ENCODE data around the gene GLS. TPM values are rescaled to one million over a fixed set of nuclear protein-coding genes. Genes with fewer than 3 reads are reported as not detected.
"Not testable (repeated sequence)": the region's sequence is repeated elsewhere in the genome, so short reads cannot be mapped to it uniquely, and the experiment has no call there.

Gene GLS
- total RNA-seq, 1 donor from 2014 or later, result 116 TPM

DNA sequence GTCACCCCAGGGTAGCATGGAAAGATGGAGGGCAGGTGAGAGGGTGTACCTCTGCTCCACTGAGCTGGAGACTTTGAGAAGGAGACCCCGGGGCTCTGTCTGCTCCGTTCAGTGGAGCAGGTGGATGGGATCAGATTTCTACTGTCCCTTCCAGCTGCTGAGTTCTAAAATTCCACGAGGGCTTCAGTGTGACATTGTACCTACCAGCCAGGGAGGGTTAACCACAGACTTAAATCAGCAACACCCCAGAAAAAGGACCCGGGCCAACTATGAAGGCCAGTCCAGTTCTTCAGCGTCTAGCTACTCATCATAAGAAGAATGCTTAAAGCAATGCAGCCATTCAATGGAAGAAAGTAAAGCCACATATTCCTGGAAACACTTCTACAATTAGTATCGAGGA lies 109.5 kb downstream of the GLS start:
- Mint-ChIP-seq H3K9me3 (ENCODE audit: low read depth) (no peaks in the 10 kb centered on the region), H3K27me3 (no peaks in the 10 kb centered on the region), H3K4me1 (ENCODE audit: low read depth) (peaks cover 1% of the 10 kb centered on the region), H3K4me3 (ENCODE audit: low read depth) (no peak overlapping the region), H3K27ac (no peak overlapping the region), H3K36me3 (ENCODE audit: insufficient read depth) (peaks cover 59% of the 10 kb centered on the region)
- TF ChIP-seq, protein P1, sequence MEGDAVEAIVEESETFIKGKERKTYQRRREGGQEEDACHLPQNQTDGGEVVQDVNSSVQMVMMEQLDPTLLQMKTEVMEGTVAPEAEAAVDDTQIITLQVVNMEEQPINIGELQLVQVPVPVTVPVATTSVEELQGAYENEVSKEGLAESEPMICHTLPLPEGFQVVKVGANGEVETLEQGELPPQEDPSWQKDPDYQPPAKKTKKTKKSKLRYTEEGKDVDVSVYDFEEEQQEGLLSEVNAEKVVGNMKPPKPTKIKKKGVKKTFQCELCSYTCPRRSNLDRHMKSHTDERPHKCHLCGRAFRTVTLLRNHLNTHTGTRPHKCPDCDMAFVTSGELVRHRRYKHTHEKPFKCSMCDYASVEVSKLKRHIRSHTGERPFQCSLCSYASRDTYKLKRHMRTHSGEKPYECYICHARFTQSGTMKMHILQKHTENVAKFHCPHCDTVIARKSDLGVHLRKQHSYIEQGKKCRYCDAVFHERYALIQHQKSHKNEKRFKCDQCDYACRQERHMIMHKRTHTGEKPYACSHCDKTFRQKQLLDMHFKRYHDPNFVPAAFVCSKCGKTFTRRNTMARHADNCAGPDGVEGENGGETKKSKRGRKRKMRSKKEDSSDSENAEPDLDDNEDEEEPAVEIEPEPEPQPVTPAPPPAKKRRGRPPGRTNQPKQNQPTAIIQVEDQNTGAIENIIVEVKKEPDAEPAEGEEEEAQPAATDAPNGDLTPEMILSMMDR (IDR thresholded peaks at IDR 0.05; ENCODE audit: unreplicated experiment), result no peak
- DNase-seq (ENCODE audit: low spot score, unreplicated experiment), result no peak

DNA sequence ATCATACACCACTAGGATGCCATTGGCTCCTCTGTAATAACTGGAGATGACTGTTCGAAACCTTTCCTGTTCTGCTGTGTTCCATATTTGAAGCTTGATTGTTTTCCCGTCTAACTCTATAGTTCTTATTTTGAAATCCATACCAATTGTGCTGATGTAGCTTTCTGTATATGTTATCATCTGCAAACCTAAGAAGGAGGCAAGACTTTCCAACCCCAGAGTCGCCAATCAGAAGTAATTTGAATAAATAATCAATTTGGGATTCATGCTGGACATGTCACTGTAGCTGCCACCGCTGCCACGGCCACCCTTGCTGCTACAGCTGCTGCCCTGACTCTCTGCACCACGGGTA lies 112.6 kb downstream of the GLS start:
- TF ChIP-seq, protein P1 (IDR thresholded peaks at IDR 0.05; ENCODE audit: unreplicated experiment), result no peak
- no peak for DNase-seq (ENCODE audit: low spot score, unreplicated experiment)
- Mint-ChIP-seq H3K4me3 (ENCODE audit: low read depth) (no peak overlapping the region), H3K27me3 (no peaks in the 10 kb centered on the region), H3K4me1 (ENCODE audit: low read depth) (peaks cover 1% of the 10 kb centered on the region), H3K27ac (peak overlapping the region; percentile 5), H3K36me3 (ENCODE audit: insufficient read depth) (peaks cover 63% of the 10 kb centered on the region), H3K9me3 (ENCODE audit: low read depth) (no peaks in the 10 kb centered on the region)

- Mint-ChIP-seq H3K4me3 (ENCODE audit: low read depth) (no peak overlapping the region), H3K9me3 (ENCODE audit: low read depth) (no peaks in the 10 kb centered on the region), H3K27ac (peak overlapping the region; percentile 71), H3K36me3 (ENCODE audit: insufficient read depth) (peaks cover 63% of the 10 kb centered on the region), H3K4me1 (ENCODE audit: low read depth) (peaks cover 2% of the 10 kb centered on the region), H3K27me3 (no peaks in the 10 kb centered on the region)
- TF ChIP-seq, protein P1 (IDR thresholded peaks at IDR 0.05; ENCODE audit: unreplicated experiment), result no peak
- no peak for DNase-seq (ENCODE audit: low spot score, unreplicated experiment)
These were observed 113.5 kb downstream of the GLS start for GRCh38 chr2:190994148-190994547.

DNA sequence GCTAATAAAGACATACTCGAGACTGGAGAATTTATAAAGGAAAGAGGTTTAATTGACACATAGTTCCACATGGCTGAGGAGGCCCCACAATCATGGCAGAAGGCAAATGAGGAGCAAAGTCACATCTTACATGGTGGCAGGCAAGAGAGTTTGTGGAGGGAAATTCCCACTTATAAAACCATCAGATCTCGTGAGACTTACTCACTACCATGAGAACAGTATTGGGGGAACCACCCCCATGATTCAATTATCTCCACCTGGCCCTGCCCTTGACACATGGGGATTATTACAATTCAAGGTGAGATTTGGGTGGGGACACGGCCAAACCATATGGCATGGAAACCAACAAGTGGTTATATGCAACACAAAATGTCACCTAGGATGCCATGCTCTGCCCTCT lies 114.7 kb downstream of the GLS start:
- not testable (repeated sequence) for H3K27me3 Mint-ChIP-seq; H3K4me1 Mint-ChIP-seq (ENCODE audit: low read depth); H3K4me3 Mint-ChIP-seq (ENCODE audit: low read depth); H3K9me3 Mint-ChIP-seq (ENCODE audit: low read depth); DNase-seq (ENCODE audit: low spot score, unreplicated experiment)
- Mint-ChIP-seq H3K36me3 (ENCODE audit: insufficient read depth) (peaks cover 66% of the 10 kb centered on the region), H3K27ac (peak overlapping the region; percentile 27)

DNA sequence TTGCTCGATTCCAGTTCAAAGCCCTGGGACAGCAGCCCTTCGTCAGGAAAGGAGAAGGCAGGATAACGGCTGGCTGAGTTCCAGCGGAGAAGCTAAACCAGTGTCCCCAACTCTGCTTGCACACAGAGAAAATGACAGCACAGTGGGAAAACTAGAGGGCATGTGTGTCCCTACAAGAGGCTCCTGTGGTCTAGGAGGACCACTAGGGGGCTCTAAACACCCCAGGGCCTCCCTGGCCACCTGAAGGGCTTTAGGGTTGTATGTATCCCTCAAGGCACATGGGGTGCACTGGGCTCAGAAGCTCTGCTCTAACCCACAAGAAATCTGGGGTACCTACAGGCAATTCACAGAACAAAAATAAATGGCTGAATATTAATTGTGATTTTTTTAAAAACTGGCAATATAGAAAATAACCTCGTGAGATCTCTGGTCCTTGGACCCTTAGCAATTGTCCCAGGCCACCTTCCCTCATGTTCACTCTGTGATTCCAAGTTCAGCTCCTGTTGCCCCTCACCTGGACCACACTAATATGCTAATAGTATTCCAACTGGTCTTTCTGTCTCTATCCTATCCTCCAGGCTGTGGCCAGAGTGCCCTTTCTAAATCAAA lies 115.8 kb downstream of the GLS start:
- H3K4me1 Mint-ChIP-seq (ENCODE audit: low read depth), result peaks cover 11% of the 10 kb centered on the region
- peaks cover 64% of the 10 kb centered on the region for H3K36me3 Mint-ChIP-seq (ENCODE audit: insufficient read depth)
- no peaks in the 10 kb centered on the region for H3K9me3 Mint-ChIP-seq (ENCODE audit: low read depth)
- no peak for DNase-seq (ENCODE audit: low spot score, unreplicated experiment)
- no peak overlapping the region for H3K4me3 Mint-ChIP-seq (ENCODE audit: low read depth)
- TF ChIP-seq, protein P1 (IDR thresholded peaks at IDR 0.05; ENCODE audit: unreplicated experiment), result peak; percentile 70
- no peaks in the 10 kb centered on the region for H3K27me3 Mint-ChIP-seq
- peak overlapping the region; percentile 73 for H3K27ac Mint-ChIP-seq

DNA sequence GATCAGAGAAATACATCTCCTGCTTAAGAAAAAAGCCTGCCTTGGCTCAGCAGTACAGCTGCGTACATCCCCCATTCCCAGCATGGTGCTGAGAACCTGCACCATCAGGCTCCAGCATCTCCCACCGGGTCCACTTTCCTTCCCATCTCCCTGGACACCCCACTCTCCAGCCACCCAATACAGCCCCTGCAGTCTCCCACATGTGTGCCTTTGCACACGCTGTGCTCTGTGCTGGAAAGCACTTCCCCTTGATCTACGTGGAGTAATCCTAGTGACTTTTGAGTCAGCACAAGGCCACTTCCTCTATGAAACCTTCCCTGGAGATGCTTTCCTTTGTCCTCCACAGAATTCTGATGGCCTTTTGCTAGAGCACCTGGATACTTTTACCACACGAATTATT lies 116.3 kb downstream of the GLS start:
- H3K4me1 Mint-ChIP-seq (ENCODE audit: low read depth), result peaks cover 11% of the 10 kb centered on the region
- no peak for DNase-seq (ENCODE audit: low spot score, unreplicated experiment)
- no peaks in the 10 kb centered on the region for H3K9me3 Mint-ChIP-seq (ENCODE audit: low read depth)
- H3K36me3 Mint-ChIP-seq (ENCODE audit: insufficient read depth), result peaks cover 65% of the 10 kb centered on the region
- TF ChIP-seq, protein P1 (IDR thresholded peaks at IDR 0.05; ENCODE audit: unreplicated experiment), result no peak
- no peak overlapping the region for H3K4me3 Mint-ChIP-seq (ENCODE audit: low read depth)
- H3K27ac Mint-ChIP-seq, result peak overlapping the region; percentile 73
- no peaks in the 10 kb centered on the region for H3K27me3 Mint-ChIP-seq
